ENCODE results near the gene TMEM94.

TMEM94 gene

DNA sequence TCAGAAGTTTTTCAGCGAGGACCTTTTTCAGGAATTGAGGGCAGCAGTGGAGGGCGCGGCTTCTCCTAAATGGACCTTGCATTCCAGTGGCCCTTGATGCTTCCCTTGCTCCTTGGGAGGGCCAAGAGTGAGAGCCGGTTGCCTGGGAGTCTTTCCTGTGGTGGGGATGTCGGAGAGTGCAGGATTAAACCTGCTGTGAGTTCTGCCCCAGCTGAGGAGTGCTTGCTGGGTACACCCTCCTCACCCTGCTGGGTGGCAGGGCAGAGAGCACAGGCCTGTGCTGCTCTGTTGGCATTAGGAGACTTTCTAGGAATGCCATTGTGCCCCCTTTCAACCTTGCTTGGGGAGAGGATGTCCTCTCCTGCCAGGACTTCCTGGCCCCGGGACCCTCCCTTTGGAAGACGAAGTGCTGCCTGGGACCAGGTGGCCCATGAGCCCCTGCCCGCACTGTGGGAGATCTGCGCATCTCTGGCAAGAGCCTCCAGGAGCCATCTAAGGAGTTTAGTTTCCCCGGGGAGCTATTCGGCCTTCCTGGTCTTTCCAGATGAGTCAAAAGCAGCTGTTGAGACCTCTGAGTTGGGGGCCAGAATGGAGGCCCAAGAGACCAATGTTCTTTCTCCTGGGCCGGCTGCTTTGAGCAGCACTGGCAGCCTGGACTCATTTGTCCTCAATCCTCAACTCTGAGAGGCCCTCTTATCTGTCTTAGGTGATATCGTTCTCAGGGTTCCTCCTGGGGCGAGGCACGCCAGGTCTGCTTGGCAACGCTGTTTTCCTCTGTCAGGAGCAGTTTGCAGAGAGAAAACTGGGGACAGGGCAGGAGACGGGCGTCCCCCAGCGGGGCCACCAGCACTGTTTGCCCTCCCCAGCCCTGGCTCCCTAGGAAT is 74.6 kb downstream of the TMEM94 start:
- DNase-seq, result no peak

DNA sequence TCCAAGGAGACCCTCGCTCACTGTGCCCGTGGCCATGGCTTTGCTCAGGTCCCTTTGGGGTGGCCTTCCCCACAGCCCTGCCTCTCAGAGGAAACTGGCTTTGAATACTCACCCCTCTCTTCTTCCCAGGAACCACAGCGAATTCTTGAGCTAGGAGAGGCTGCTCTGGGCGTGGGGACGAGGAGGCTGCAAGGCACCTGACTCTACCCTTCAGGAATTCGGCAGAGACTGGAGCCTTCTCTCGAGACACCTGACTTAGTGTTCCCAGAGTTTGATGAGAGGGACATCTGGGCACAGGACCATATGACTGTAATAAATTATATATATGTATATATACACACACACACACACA is 75.3 kb downstream of the TMEM94 start:
- no peak for DNase-seq

- peak; percentile 73 for DNase-seq
These were observed 78.7 kb downstream of the TMEM94 start for GRCh38 chr17:75535119-75535537.

GRCh38 chr17:75535871-75536270 is 79.4 kb downstream of the TMEM94 start:
- no peak for DNase-seq

GRCh38 chr17:75536366-75536765 is 79.9 kb downstream of the TMEM94 start:
- DNase-seq, result no peak

DNA sequence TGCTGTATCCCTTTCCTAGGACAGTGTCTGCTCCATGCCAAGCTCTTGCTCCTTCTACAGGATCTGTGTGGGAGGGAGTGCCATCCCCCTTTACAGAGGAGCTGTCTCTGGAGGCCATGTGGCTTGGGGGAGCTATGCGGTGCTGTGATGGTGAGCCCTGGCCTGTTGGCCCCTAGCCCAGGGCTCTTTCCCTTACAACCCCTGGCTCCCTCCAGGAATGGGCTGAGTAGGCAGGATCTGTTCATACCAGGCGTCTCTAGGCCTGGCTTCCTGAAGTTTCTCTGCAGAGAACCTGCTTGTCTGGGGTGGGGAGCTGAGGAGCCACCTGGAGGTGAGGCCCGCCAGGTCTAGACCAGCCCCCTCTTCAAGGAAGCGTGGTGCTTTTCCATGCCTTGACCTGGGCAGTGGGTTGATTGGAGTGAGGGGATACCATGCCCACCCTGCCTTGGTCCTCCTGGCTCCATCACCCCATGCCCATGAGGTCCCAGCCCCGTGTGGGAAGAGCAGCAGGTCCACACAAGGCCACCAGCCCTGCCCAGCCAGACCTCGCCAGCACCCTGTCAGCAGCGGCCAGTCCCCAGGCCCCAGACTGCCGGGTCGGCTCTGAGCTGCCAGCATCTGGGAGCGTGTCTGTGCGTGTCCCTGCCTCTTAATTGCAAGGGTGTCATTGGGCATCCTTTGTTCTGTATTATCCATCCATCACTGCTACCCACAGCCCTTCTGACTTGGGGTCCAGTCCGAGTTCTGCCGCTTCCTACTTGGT is 83.7 kb downstream of the TMEM94 start:
- DNase-seq, result no peak

DNA sequence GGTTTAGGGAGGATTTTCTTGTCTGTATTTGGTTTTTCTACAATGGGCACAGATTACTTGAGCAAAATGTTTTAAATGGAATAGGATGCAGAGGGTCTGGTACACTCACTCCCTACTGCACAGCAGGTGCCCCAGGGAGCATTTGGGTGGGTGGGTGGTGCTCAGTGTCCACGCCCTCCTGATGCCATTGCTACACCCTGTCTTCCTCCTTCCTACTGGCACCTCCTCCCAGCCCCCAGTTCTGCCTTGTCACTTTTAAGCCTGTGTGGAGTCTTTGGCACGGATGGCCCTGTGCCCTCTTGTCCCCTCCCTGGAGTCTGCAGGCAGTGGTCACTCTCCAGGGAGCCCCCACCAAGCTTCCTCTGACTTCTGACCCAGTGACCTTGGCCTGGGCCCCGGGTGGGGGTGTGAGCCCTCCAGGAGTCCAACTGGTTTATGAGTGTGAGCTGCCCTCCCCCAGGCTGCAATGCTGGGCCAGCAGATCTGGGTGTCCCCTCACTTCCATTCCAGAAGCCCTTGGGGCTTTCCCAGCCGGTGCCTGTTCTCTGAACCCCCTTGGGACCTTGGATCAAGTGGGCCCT is 84.6 kb downstream of the TMEM94 start:
- no peak for DNase-seq

- DNase-seq, result no peak
These were observed 85.8 kb downstream of the TMEM94 start for GRCh38 chr17:75542229-75542628.

DNA sequence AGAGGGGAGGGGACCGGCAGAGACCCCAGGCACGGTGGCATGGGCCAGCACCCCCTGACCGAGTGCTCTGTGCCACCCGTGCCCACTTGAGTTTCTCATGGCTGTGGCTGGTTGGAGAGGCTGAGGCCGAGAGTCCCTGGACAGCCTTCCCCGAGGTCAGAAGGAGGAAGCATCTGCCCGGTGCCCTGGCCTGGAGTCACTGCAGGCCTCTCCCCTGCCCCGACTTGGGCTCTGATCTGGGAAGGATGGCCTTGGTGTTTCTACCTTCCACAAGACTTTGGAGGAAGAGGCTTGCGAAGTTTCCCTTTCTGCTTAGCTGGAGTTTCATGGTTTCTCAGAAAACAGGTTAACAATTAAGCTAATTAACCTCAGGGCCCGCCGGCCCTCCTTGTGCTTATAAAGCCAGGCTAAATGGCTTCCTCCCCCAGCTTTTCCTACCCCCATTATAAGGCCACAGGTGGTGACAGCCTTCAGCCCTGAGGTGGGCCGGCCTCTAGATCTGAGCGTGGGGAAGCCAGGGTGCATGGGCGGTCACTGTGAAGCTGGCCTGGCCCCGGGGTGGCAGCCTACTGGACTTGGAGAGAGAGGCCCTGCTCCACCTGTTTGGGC is 86.4 kb downstream of the TMEM94 start:
- DNase-seq, result no peak

GRCh38 chr17:75544250-75544649 is 87.8 kb downstream of the TMEM94 start:
- DNase-seq, result no peak

DNA sequence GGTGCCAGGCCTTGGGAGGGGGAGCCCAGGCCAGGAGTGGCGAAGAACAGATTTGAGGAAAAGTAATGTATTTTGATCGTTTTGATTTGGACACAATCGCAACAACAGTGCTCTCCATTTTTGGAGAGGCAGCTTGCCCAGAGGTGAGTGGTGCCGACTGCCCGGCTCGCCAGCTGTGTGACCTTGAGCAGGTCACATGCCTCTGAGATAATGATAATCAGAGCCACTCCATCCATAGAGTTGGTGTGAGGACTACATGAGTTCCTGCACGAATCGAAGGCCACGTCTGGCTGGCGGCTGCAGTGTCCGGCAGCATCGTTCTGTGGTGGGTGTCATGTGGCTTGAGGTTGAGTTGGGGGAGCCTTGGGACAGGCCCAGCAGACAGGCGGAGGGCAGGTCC is 89.7 kb downstream of the TMEM94 start:
- DNase-seq, result no peak

GRCh38 chr17:75547091-75547490 is 90.7 kb downstream of the TMEM94 start:
- DNase-seq, result no peak

DNA sequence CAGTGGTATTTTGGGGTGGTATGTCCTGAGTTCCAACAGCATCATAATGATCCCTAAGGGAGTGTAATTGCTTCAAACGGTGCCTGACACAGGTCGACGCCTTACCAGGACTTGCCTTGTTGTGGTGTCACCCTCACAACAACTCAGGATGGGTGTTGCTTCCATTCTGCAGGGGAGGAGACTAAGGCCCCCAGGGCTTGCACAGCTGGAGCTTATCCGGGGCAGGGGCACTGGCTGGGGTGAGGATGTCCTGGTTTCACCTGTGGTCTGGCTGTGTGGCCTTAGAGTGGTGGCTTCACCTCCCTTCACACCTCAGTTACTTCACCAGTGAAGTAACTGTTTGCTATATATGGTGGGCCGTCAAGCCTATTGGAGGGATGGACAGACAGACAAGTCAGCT is 92.4 kb downstream of the TMEM94 start:
- DNase-seq, result no peak

All from CD4-positive, alpha-beta T cell treated with Interleukin-21 for 1 hour (primary cell).